Measurements from ENCODE around the gene VWC2. TPM values are rescaled to one million over a fixed set of nuclear protein-coding genes. Genes with fewer than 3 reads are reported as not detected.

VWC2 gene
- total and polyA plus RNA-seq, 10 of the 15 experiments (the other 5 are each of a cell fraction or from before 2014, with no cell fraction given), result 0.01 to 0.06 (median 0.03) TPM; not detected in 7

DNA sequence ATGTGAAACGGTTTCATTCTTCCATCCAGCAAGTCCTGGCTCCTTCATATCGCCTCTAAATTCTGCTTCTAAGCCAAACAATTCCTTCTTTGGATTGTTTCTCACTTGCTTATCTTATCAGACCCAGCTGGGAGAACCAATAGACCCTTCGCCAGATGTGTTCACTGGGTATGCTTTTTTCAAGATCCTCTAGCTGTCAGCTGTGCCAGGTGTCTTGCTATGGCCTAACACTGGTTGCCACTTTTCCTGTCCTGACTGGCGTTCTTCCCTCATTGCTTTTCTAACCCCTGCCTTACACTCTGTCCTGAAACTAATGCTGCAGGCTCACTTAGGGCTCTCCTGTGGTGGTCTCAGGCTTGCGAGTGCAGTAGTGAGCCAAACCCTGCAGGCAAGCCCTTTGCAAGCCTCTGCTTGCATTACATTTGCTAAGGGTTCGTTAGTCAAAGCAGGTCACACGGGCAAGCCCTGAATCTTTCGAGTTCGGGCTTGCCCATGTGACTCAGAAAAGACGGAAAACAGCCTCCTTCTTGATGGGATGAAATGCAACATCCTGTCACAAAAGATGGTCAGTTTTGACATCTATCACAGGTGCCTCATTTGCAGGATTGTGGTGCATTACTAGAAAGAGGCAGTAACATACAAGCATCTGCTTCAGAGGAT is 92.8 kb downstream of the VWC2 start (continued):
- TF ChIP-seq, protein P1, sequence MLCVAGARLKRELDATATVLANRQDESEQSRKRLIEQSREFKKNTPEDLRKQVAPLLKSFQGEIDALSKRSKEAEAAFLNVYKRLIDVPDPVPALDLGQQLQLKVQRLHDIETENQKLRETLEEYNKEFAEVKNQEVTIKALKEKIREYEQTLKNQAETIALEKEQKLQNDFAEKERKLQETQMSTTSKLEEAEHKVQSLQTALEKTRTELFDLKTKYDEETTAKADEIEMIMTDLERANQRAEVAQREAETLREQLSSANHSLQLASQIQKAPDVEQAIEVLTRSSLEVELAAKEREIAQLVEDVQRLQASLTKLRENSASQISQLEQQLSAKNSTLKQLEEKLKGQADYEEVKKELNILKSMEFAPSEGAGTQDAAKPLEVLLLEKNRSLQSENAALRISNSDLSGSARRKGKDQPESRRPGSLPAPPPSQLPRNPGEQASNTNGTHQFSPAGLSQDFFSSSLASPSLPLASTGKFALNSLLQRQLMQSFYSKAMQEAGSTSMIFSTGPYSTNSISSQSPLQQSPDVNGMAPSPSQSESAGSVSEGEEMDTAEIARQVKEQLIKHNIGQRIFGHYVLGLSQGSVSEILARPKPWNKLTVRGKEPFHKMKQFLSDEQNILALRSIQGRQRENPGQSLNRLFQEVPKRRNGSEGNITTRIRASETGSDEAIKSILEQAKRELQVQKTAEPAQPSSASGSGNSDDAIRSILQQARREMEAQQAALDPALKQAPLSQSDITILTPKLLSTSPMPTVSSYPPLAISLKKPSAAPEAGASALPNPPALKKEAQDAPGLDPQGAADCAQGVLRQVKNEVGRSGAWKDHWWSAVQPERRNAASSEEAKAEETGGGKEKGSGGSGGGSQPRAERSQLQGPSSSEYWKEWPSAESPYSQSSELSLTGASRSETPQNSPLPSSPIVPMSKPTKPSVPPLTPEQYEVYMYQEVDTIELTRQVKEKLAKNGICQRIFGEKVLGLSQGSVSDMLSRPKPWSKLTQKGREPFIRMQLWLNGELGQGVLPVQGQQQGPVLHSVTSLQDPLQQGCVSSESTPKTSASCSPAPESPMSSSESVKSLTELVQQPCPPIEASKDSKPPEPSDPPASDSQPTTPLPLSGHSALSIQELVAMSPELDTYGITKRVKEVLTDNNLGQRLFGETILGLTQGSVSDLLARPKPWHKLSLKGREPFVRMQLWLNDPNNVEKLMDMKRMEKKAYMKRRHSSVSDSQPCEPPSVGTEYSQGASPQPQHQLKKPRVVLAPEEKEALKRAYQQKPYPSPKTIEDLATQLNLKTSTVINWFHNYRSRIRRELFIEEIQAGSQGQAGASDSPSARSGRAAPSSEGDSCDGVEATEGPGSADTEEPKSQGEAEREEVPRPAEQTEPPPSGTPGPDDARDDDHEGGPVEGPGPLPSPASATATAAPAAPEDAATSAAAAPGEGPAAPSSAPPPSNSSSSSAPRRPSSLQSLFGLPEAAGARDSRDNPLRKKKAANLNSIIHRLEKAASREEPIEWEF (IDR thresholded peaks at IDR 0.05; ENCODE audit: insufficient replicate concordance, low read depth, low read length), result no peak
- TF ChIP-seq NRF1 (conservative IDR thresholded peaks at IDR 0.05; ENCODE audit: low read depth, low read length) (no peak), HDAC6 (IDR thresholded peaks at IDR 0.05; ENCODE audit: unreplicated experiment) (no peak), STAT1 (conservative IDR thresholded peaks at IDR 0.05) (no peak), ZNF384 (IDR thresholded peaks at IDR 0.05; ENCODE audit: borderline replicate concordance, low read depth, low read length) (no peak), MXI1 (IDR thresholded peaks at IDR 0.05; ENCODE audit: low read depth, low read length) (no peak), POLR2AphosphoS5 (IDR thresholded peaks at IDR 0.05; ENCODE audit: low read length) (no peak), PML (IDR thresholded peaks at IDR 0.05; ENCODE audit: low read length) (no peak), EGR1 (IDR thresholded peaks at IDR 0.05; ENCODE audit: borderline replicate concordance in 1 of 2, low read depth in 2 of 2, low read length in 2 of 2) (no peak)
